CD4-positive, CD25-positive, alpha-beta regulatory T cell (primary cell): ENCODE results near the gene METTL27. TPM values are rescaled to one million over a fixed set of nuclear protein-coding genes. Genes with fewer than 3 reads are reported as not detected.

ENCODE experiments used
- ATAC-seq, 2 donors: fragments of 150-1000 bp; cut with Tn5 transposase; one replicate each; pipeline ENCODE4 v1.10.0; 2021; ENCODE audit warnings: low read depth in 2 of 2, moderate number of reproducible peaks in 2 of 2, moderate library complexity in 1 of 2
- DNase-seq, 3 donors: peaks; one replicate each; pipeline versions ENCODE4 v3.0.0 to v3.0.0-alpha.2; 2012 to 2022; ENCODE audit warnings: mixed read lengths in 1 of 3
- H3K27ac ChIP-seq: one replicate; pipeline ENCODE4 v1.7.0; 2013; ENCODE audit warnings: mild to moderate bottlenecking, low read length; ENCODE audit not compliant: insufficient read depth, poor library complexity, severe bottlenecking
- H3K27me3 ChIP-seq: one replicate; pipeline ENCODE4 v1.7.0; 2013; ENCODE audit warnings: low read length; ENCODE audit not compliant: control insufficient read depth, insufficient read depth
- H3K36me3 ChIP-seq: one replicate; pipeline ENCODE4 v1.7.0; 2013; ENCODE audit warnings: mild to moderate bottlenecking, low read length, moderate library complexity; ENCODE audit not compliant: control insufficient read depth, insufficient read depth
- H3K4me1 ChIP-seq: 2 replicates; pipeline ENCODE4 v1.7.0; 2013; ENCODE audit warnings: mild to moderate bottlenecking, low read length; ENCODE audit not compliant: insufficient read depth, control insufficient read depth, poor library complexity, severe bottlenecking
- H3K4me3 ChIP-seq: one replicate; pipeline ENCODE4 v1.7.0; 2013; ENCODE audit warnings: low read depth, mild to moderate bottlenecking, low read length, moderate library complexity
- H3K9me3 ChIP-seq, 2 experiments: 1 replicate in 1 of 2; 2 replicates in 1 of 2; pipeline ENCODE4 v1.7.0; 2013; ENCODE audit warnings: low read length in 2 of 2, mild to moderate bottlenecking in 1 of 2, moderate library complexity in 1 of 2; ENCODE audit not compliant: control insufficient read depth in 2 of 2
- H3K27ac Mint-ChIP-seq, 3 donors: one replicate each; pipeline ENCODE4 v1.8.0; 2020 to 2022; ENCODE audit warnings: mild to moderate bottlenecking in 3 of 3, mixed read lengths in 3 of 3, moderate library complexity in 2 of 3
- H3K27me3 Mint-ChIP-seq: one replicate; pipeline ENCODE4 v1.8.0; 2022; ENCODE audit warnings: mild to moderate bottlenecking, mixed read lengths
- H3K36me3 Mint-ChIP-seq: one replicate; pipeline ENCODE4 v1.8.0; 2020; ENCODE audit warnings: mixed read lengths
- H3K4me1 Mint-ChIP-seq, 4 donors: one replicate each; pipeline ENCODE4 v1.8.0; 2020 to 2022; ENCODE audit warnings: mixed read lengths in 4 of 4, mild to moderate bottlenecking in 1 of 4
- H3K4me3 Mint-ChIP-seq, 4 donors: one replicate each; pipeline ENCODE4 v1.8.0; 2020 to 2022; ENCODE audit warnings: mild to moderate bottlenecking in 4 of 4, mixed read lengths in 4 of 4, moderate library complexity in 3 of 4
- H3K9me3 Mint-ChIP-seq, 7 donors: one replicate each; pipeline ENCODE4 v1.8.0; 2020 to 2022; ENCODE audit warnings: mixed read lengths in 7 of 7, mild to moderate bottlenecking in 3 of 7, moderate library complexity in 2 of 7
- polyA plus RNA-seq, 4 donors: library from polyadenylated mRNA; unstranded; fragments of 300-500 nt; fragmentation: Illumina TruSeq; gene quantifications; one replicate each; pipeline ENCODE4 v1.2.3, GENCODE V29; 2021
- total RNA-seq: library from RNA; stranded (reverse); gene quantifications from one replicate; pipeline ENCODE4 v1.2.3, GENCODE V29; 2022

The METTL27 gene
- total and polyA plus RNA-seq, 5 donors from 2014 or later, result 1.1 to 29.1 (median 2.9) TPM

DNA sequence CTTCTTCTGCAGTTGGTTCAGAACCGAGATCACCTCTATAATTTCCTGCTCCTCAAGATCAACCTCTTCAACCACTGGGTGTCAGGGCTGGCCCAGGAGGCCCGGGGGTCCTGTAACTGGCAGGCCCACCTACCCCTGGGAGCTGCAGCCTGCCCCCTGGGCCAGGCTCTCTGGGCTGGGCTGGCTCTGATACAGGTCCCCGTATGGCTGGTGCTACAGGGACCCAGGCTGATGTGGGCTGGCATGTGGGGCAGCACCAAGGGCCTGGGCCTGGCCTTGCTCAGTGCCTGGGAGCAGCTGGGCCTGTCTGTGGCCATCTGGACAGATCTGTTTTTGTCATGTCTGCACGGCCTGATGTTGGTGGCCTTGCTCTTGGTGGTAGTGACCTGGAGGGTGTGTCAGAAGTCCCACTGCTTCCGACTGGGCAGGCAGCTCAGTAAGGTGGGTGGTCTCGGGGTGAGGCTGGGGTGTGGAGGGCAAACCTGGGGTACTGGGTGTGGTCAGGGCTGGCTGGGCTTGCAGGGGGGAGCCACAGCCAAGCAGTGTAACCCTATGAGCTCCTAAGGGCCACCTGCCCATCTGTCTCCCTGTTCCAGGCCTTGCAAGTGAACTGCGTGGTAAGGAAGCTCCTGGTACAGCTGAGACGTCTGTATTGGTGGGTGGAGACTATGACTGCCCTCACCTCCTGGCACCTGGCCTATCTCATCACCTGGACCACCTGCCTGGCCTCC lies 22.8 kb upstream of the METTL27 start:
- ATAC-seq (no peak), DNase-seq (no peak)
- H3K36me3 ChIP-seq, result no peaks in the 10 kb centered on the region
- no peaks in the 10 kb centered on the region for H3K4me1 ChIP-seq
- H3K27ac ChIP-seq, result no peak overlapping the region
- no peak overlapping the region for H3K4me3 Mint-ChIP-seq
- H3K36me3 Mint-ChIP-seq, result no peaks in the 10 kb centered on the region
- H3K27me3 Mint-ChIP-seq, result peaks cover 4% of the 10 kb centered on the region
- no peak overlapping the region for H3K4me3 ChIP-seq
- H3K9me3 ChIP-seq, result no peaks in the 10 kb centered on the region
- H3K9me3 Mint-ChIP-seq, result peaks cover 0 to 2% (median 0%) of the 10 kb centered on the region in 7 donors
- no peaks in the 10 kb centered on the region for H3K27me3 ChIP-seq
- no peak overlapping the region for H3K27ac Mint-ChIP-seq
- H3K4me1 Mint-ChIP-seq, result no peaks in the 10 kb centered on the region

DNA sequence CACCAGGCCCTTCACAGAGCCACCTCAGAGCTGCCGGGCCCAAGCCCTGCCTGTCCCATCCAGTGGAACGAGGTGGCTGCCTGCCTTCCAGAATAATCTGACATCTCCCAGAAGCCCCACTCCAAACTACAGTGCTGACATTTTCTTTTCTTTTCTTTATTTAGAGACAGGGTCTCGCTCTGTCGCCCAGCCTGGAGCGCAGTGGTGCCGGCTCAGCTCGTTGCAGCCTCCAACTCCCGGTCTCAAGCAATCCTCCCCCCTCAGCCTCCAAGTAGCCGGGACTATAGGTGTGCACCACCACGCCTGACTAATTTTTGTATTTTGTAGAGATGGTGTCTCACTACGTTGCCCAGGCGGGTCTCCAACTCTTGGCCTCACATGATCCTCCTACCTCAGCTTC lies 19.0 kb upstream of the METTL27 start:
- Histone ChIP-seq H3K4me3 (no peak overlapping the region), H3K9me3 (no peaks in the 10 kb centered on the region), H3K36me3 (no peaks in the 10 kb centered on the region), H3K27ac (no peak overlapping the region), H3K27me3 (no peaks in the 10 kb centered on the region), H3K4me1 (no peaks in the 10 kb centered on the region)
- ATAC-seq (no peak), DNase-seq (no peak)
- no peaks in the 10 kb centered on the region for H3K4me1 Mint-ChIP-seq
- no peak overlapping the region for H3K4me3 Mint-ChIP-seq
- H3K27me3 Mint-ChIP-seq, result peaks cover 4% of the 10 kb centered on the region
- peaks cover 0 to 2% (median 0%) of the 10 kb centered on the region in 7 donors for H3K9me3 Mint-ChIP-seq
- H3K36me3 Mint-ChIP-seq, result no peaks in the 10 kb centered on the region
- no peak overlapping the region for H3K27ac Mint-ChIP-seq

DNA sequence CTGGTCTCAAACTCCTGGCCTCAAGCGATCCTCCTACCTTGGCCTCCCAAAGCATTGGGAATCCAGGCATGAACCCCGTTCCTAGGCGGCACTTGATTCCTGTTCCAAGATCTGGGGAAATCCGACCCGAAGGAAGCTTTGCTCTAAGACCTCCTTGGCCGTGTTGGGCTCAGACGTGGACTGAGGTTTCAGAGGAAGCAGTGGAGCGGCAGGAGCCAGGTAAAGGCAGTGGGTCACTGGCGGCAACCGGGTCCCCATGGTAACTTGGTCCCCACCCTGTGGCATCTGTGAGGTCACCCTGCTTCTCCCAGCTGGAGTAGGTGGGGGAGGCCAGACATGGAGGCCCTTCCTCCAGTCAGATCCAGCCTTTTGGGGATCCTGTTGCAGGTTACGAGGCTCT lies 18.5 kb upstream of the METTL27 start, which contains the start of gene TMEM270:
Gene TMEM270 (plus strand): TSS at position 301 of the 400 bp plus-strand sequence. CDS start 36 bp downstream, at position 337.
- H3K27ac ChIP-seq, result no peak within 1 kb of the TSS
- H3K9me3 Mint-ChIP-seq, result peaks cover 0 to 2% (median 0%) of the 10 kb centered on the region in 7 donors
- H3K4me1 Mint-ChIP-seq, result no peaks in the 10 kb centered on the region
- H3K9me3 ChIP-seq, result no peaks in the 10 kb centered on the region
- no peaks in the 10 kb centered on the region for H3K27me3 ChIP-seq
- ATAC-seq (no peak), DNase-seq (no peak)
- no peak within 1 kb of the TSS for H3K4me3 ChIP-seq
- H3K27me3 Mint-ChIP-seq, result peaks cover 4% of the 10 kb centered on the region
- no peak within 1 kb of the TSS for H3K27ac Mint-ChIP-seq
- H3K36me3 Mint-ChIP-seq, result no peaks in the 10 kb centered on the region
- no peaks in the 10 kb centered on the region for H3K36me3 ChIP-seq
- no peak within 1 kb of the TSS for H3K4me3 Mint-ChIP-seq
- H3K4me1 ChIP-seq, result peaks cover 1% of the 10 kb centered on the region

DNA sequence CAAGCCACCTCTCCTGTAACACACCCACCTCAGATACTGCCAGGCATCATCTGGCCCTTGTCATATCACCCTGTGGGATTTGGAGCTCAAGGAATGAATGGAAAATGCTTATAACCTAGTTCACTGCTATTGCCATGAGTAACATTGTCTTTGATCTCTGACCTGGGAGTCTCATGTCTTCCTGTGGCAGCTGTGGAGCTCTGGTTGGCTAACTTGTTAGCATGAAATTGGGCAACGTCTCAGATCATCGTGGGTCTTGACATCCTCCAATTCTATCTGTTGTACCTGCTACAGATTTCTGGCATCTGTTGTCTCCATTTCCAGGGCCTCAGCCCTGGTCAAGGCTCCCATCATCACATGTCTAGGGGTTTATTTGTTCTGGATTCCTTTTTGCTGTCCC lies 16.5 kb upstream of the METTL27 start:
- DNase-seq (no peak), ATAC-seq (no peak)
- H3K36me3 ChIP-seq, result no peaks in the 10 kb centered on the region
- H3K27me3 ChIP-seq, result no peaks in the 10 kb centered on the region
- H3K4me1 ChIP-seq, result peaks cover 7% of the 10 kb centered on the region
- H3K27me3 Mint-ChIP-seq, result peaks cover 4% of the 10 kb centered on the region
- H3K4me3 ChIP-seq, result no peak overlapping the region
- peaks cover 0 to 2% (median 0%) of the 10 kb centered on the region in 7 donors for H3K9me3 Mint-ChIP-seq
- no peaks in the 10 kb centered on the region for H3K9me3 ChIP-seq
- no peaks in the 10 kb centered on the region for H3K4me1 Mint-ChIP-seq
- H3K27ac ChIP-seq, result no peak overlapping the region
- no peak overlapping the region for H3K4me3 Mint-ChIP-seq
- H3K27ac Mint-ChIP-seq, result no peak overlapping the region
- no peaks in the 10 kb centered on the region for H3K36me3 Mint-ChIP-seq

DNA sequence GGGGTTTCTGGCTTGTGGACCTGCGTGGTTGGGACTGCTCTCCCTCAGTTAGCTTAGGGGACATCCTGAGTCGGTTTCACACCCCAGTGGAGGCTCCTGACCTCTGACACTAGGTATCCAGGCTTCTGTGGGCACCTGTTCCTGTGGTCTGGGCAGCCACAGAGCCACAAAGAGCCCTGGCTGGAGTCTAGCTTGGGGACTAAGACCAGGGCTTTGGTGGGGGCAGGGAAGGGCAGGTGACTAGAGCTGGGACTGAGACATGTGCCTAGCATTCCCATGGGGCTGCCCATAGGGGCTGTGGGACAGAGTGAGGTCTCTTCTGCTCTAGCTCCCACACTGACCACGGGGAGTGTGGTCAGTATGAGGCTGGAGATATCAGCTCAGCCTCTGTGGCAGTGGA lies 14.6 kb upstream of the METTL27 start:
- Histone ChIP-seq H3K4me3 (no peak overlapping the region), H3K36me3 (no peaks in the 10 kb centered on the region), H3K9me3 (no peaks in the 10 kb centered on the region), H3K27ac (no peak overlapping the region), H3K4me1 (peaks cover 13% of the 10 kb centered on the region), H3K27me3 (no peaks in the 10 kb centered on the region)
- H3K27me3 Mint-ChIP-seq, result no peaks in the 10 kb centered on the region
- ATAC-seq, result no peak
- H3K9me3 Mint-ChIP-seq, result peaks cover 0 to 2% (median 0%) of the 10 kb centered on the region in 7 donors
- no peaks in the 10 kb centered on the region for H3K36me3 Mint-ChIP-seq
- DNase-seq, result no peak
- peaks cover 0 to 8% (median 3%) of the 10 kb centered on the region in 4 donors for H3K4me1 Mint-ChIP-seq
- H3K4me3 Mint-ChIP-seq, result peak overlapping the region in 2 of 4 donors; percentile 51 to 60
- H3K27ac Mint-ChIP-seq, result no peak overlapping the region

DNA sequence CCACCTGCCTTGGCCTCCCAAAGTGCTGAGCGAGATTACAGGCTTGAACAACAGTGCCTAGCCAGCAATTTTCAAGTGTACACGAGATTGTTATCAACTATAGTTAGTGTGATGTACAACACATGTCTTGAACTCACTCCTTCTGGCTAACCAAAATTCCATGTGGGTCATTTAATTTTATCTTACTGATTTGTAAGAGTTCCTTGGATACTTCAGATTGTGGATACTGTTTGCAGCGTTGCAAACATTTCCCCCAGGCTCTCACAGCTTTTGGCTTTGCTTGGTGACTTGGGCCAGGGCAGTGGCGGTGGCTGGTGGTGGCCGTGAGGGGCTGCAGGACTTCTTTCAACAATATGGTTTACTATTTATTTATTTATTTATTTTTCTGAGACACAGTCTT lies 10.2 kb upstream of the METTL27 start:
- peaks cover 44% of the 10 kb centered on the region for H3K4me1 ChIP-seq
- H3K36me3 ChIP-seq, result no peaks in the 10 kb centered on the region
- no peaks in the 10 kb centered on the region for H3K9me3 Mint-ChIP-seq
- peaks cover 5 to 39% (median 21%) of the 10 kb centered on the region in 4 donors for H3K4me1 Mint-ChIP-seq
- H3K4me3 Mint-ChIP-seq, result peak overlapping the region in 1 of 4 donors; percentile 12
- ATAC-seq (no peak), DNase-seq (no peak)
- no peaks in the 10 kb centered on the region for H3K27me3 ChIP-seq
- H3K9me3 ChIP-seq, result no peaks in the 10 kb centered on the region
- H3K27me3 Mint-ChIP-seq, result no peaks in the 10 kb centered on the region
- no peak overlapping the region for H3K27ac ChIP-seq
- H3K27ac Mint-ChIP-seq, result no peak overlapping the region
- no peak overlapping the region for H3K4me3 ChIP-seq
- no peaks in the 10 kb centered on the region for H3K36me3 Mint-ChIP-seq

DNA sequence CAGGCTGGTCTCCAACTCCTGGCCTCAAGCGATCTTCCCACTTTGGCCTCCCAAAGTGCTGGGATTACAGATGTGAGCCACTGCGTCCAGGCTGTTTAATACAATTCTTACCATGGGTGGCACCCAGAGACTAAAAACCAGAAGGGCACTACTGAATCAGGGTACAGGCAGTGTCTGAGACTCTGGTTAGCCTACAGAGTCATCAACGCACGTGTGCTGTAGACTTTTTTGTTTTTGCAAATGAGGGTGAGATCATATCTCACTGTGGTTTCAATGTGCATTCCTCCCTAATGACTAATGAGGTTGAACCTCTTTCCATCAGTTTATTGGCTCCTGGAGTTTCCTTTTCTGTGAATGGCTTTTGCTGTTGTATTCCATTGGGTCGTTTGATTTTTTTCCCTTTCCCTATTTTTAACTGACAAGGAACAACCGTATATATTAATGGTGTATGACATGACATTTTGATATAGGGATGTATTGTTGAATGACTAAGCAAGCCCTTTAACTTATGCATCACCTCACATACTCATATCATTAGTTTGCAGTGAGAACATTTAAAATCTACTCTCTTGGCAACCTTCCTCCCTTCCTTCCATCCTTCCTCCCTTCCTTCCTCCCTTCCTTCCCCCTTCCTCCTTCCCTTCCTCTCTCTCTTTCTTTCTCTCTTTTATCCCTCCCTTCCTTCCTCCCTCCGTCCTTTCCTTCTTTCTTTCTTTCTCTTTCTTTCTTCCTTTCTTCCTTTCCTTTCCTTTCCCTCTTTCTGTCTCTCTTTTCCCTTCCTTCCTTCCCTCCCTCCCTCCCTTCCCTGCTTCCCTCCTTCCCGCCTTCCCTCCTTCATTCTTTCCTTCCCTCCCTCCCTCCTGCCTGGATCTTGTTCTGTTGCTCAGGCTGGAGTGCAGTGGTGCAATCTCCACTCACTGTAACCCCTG lies 9.4 kb upstream of the METTL27 start:
- H3K36me3 Mint-ChIP-seq, result no peaks in the 10 kb centered on the region
- Histone ChIP-seq H3K27me3 (no peaks in the 10 kb centered on the region), H3K9me3 (no peaks in the 10 kb centered on the region), H3K27ac (peak overlapping the region; percentile 73), H3K36me3 (no peaks in the 10 kb centered on the region), H3K4me3 (peak overlapping the region; percentile 42), H3K4me1 (peaks cover 44% of the 10 kb centered on the region)
- DNase-seq, result peak; percentile 21 to 87 (median 64)
- peaks cover 5 to 40% (median 21%) of the 10 kb centered on the region in 4 donors for H3K4me1 Mint-ChIP-seq
- H3K27me3 Mint-ChIP-seq, result no peaks in the 10 kb centered on the region
- peak overlapping the region; percentile 88 to 96 (median 92) for H3K27ac Mint-ChIP-seq
- peak overlapping the region in 3 of 4 donors; percentile 47 to 60 (median 58) for H3K4me3 Mint-ChIP-seq
- ATAC-seq, result peak; percentile 91 to 93
- H3K9me3 Mint-ChIP-seq, result no peaks in the 10 kb centered on the region
